Loucy (cell line): ENCODE measurements around the gene VSX2.

Experiments used
- EZH2phosphoT487 ChIP-seq: fragments of 200-600 bp; IDR thresholded peaks from 2 replicates; pipeline ENCODE4 v1.6.1; 2018; ENCODE audit warnings: antibody characterized with exemption, mild to moderate bottlenecking, moderate library complexity, borderline replicate concordance
- TF ChIP-seq, protein P1 (sequence below): fragments of 200-600 bp; sonication (generic); conservative IDR thresholded peaks from 2 replicates; pipeline ENCODE4 v1.5.1; 2014; ENCODE audit warnings: mild to moderate bottlenecking, antibody characterized with exemption, low read length

DNA sequence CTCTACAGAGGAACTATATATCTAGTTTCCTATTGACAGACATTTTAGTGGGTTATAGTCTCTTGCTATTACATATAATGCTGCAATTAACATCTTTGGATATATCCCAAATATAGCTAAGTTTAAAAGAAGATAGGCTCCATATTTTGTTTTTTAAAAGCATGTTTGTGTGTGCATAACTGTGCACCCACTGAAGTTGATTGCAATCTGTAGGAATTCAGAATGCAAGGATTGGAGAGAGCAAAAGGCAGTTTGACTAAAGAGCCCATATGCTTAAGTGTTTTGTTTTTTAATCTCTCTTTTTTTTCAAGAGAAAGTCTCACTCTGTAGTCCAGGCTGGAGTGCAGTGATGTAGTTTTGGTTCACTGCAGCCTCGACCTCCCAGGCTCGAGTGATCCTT, 72.9 kb downstream of the VSX2 start:
- TF ChIP-seq, protein P1, sequence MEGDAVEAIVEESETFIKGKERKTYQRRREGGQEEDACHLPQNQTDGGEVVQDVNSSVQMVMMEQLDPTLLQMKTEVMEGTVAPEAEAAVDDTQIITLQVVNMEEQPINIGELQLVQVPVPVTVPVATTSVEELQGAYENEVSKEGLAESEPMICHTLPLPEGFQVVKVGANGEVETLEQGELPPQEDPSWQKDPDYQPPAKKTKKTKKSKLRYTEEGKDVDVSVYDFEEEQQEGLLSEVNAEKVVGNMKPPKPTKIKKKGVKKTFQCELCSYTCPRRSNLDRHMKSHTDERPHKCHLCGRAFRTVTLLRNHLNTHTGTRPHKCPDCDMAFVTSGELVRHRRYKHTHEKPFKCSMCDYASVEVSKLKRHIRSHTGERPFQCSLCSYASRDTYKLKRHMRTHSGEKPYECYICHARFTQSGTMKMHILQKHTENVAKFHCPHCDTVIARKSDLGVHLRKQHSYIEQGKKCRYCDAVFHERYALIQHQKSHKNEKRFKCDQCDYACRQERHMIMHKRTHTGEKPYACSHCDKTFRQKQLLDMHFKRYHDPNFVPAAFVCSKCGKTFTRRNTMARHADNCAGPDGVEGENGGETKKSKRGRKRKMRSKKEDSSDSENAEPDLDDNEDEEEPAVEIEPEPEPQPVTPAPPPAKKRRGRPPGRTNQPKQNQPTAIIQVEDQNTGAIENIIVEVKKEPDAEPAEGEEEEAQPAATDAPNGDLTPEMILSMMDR: no peak
- TF ChIP-seq EZH2phosphoT487: no peak
